ES-I3 (cell line): ENCODE measurements around the gene TGM5.
"Not testable (repeated sequence)": the region's sequence is repeated elsewhere in the genome, so short reads cannot be mapped to it uniquely, and the experiment has no call there.

Experiments used
- H3K36me3 ChIP-seq: 2 replicates; pipeline ENCODE4 v1.6.1; 2013; ENCODE audit warnings: mild to moderate bottlenecking, low read length, control low read depth, moderate library complexity; ENCODE audit not compliant: insufficient read depth
- H3K4me1 ChIP-seq: 2 replicates; pipeline ENCODE4 v1.6.1; 2013; ENCODE audit warnings: mild to moderate bottlenecking, control low read depth, low read length; ENCODE audit not compliant: insufficient read depth
- H3K9ac ChIP-seq: 2 replicates; pipeline ENCODE4 v1.6.1; 2013; ENCODE audit warnings: low read depth, mild to moderate bottlenecking, low read length, moderate library complexity
- H3K9me3 ChIP-seq: 2 replicates; pipeline ENCODE4 v1.6.1; 2013; ENCODE audit warnings: mild to moderate bottlenecking, low read length, moderate library complexity; ENCODE audit not compliant: control insufficient read depth, insufficient read depth

TGM5 gene

GRCh38 chr15:43210807-43211206 is 55.9 kb downstream of the TGM5 start:
- Histone ChIP-seq H3K9me3 (no peaks in the 10 kb centered on the region), H3K4me1 (no peaks in the 10 kb centered on the region), H3K36me3 (no peaks in the 10 kb centered on the region), H3K9ac (no peak overlapping the region)

- no peak overlapping the region for H3K9ac ChIP-seq
- no peaks in the 10 kb centered on the region for H3K36me3 ChIP-seq
- H3K4me1 ChIP-seq = no peaks in the 10 kb centered on the region
- no peaks in the 10 kb centered on the region for H3K9me3 ChIP-seq
Observed at GRCh38 chr15:43210172-43210745, 56.5 kb downstream of the TGM5 start.

GRCh38 chr15:43209059-43209824 is 57.5 kb downstream of the TGM5 start:
- no peaks in the 10 kb centered on the region for H3K9me3 ChIP-seq
- H3K9ac ChIP-seq = no peak overlapping the region
- no peaks in the 10 kb centered on the region; the same call in 1 of the 2 replicates for H3K4me1 ChIP-seq
- H3K36me3 ChIP-seq = no peaks in the 10 kb centered on the region

GRCh38 chr15:43208052-43209002 is 58.4 kb downstream of the TGM5 start:
- H3K9ac ChIP-seq = no peak overlapping the region
- H3K4me1 ChIP-seq = no peaks in the 10 kb centered on the region; the same call in 1 of the 2 replicates
- H3K36me3 ChIP-seq = no peaks in the 10 kb centered on the region

GRCh38 chr15:43207024-43207423 is 59.7 kb downstream of the TGM5 start:
- H3K9me3 ChIP-seq = no peaks in the 10 kb centered on the region
- H3K9ac ChIP-seq = no peak overlapping the region
- no peaks in the 10 kb centered on the region; the same call in 1 of the 2 replicates for H3K4me1 ChIP-seq
- H3K36me3 ChIP-seq = no peaks in the 10 kb centered on the region

More at GRCh38 chr15:43208052-43209002, 58.4 kb downstream of the TGM5 start:
- H3K9me3 ChIP-seq = no peaks in the 10 kb centered on the region

- Histone ChIP-seq H3K4me1 (no peaks in the 10 kb centered on the region; the same call in 1 of the 2 replicates), H3K9ac (no peak overlapping the region), H3K9me3 (no peaks in the 10 kb centered on the region), H3K36me3 (no peaks in the 10 kb centered on the region)
Observed at GRCh38 chr15:43206054-43206453, 60.7 kb downstream of the TGM5 start.

- H3K4me1 ChIP-seq = no peaks in the 10 kb centered on the region; the same call in 1 of the 2 replicates
- no peaks in the 10 kb centered on the region for H3K9me3 ChIP-seq
- no peak overlapping the region for H3K9ac ChIP-seq
- no peaks in the 10 kb centered on the region for H3K36me3 ChIP-seq
Observed at GRCh38 chr15:43204016-43204901, 62.5 kb downstream of the TGM5 start.

- no peak overlapping the region for H3K9ac ChIP-seq
- no peaks in the 10 kb centered on the region; the same call in 1 of the 2 replicates for H3K36me3 ChIP-seq
- no peaks in the 10 kb centered on the region; the same call in 1 of the 2 replicates for H3K4me1 ChIP-seq
Observed at GRCh38 chr15:43199945-43200488, 66.7 kb downstream of the TGM5 start.

GRCh38 chr15:43198992-43199391 is 67.7 kb downstream of the TGM5 start:
- H3K4me1 ChIP-seq = no peaks in the 10 kb centered on the region; the same call in 1 of the 2 replicates
- H3K36me3 ChIP-seq = no peaks in the 10 kb centered on the region; the same call in 1 of the 2 replicates
- H3K9me3 ChIP-seq = no peaks in the 10 kb centered on the region; the same call in 1 of the 2 replicates

More at GRCh38 chr15:43199945-43200488, 66.7 kb downstream of the TGM5 start:
- H3K9me3 ChIP-seq = no peaks in the 10 kb centered on the region; the same call in 1 of the 2 replicates

GRCh38 chr15:43198556-43198955 is 68.2 kb downstream of the TGM5 start:
- not testable (repeated sequence) for H3K4me1 ChIP-seq, H3K9me3 ChIP-seq, H3K36me3 ChIP-seq, H3K9ac ChIP-seq

More at GRCh38 chr15:43198992-43199391, 67.7 kb downstream of the TGM5 start:
- no peak overlapping the region for H3K9ac ChIP-seq

GRCh38 chr15:43197773-43198172 is 69.0 kb downstream of the TGM5 start:
- not testable (repeated sequence) for H3K9ac ChIP-seq, H3K4me1 ChIP-seq, H3K9me3 ChIP-seq, H3K36me3 ChIP-seq

- Histone ChIP-seq H3K9me3 (no peaks in the 10 kb centered on the region; the same call in 1 of the 2 replicates), H3K4me1 (no peaks in the 10 kb centered on the region), H3K9ac (no peak overlapping the region), H3K36me3 (no peaks in the 10 kb centered on the region; the same call in 1 of the 2 replicates)
Observed at GRCh38 chr15:43196760-43197548, 69.8 kb downstream of the TGM5 start.
